WERI-Rb-1 (cell line): ENCODE data around the gene DAB1.

ENCODE experiments used
- DNase-seq: peaks from one replicate; pipeline ENCODE4 v3.0.0-alpha.2; 2020
- H3K27ac ChIP-seq: fragments of 250-450 bp; sonication (Bioruptor Pico); 2 replicates; pipeline ENCODE4 v1.5.1; 2020; ENCODE audit warnings: mild to moderate bottlenecking, moderate library complexity
- H3K27me3 ChIP-seq: fragments of 250-450 bp; sonication (Bioruptor Pico); 2 replicates; pipeline ENCODE4 v1.5.1; 2021; ENCODE audit warnings: mild to moderate bottlenecking, low read depth, moderate library complexity; ENCODE audit not compliant: insufficient read depth, severe bottlenecking
- H3K36me3 ChIP-seq: fragments of 250-450 bp; sonication (Bioruptor Pico); 2 replicates; pipeline ENCODE4 v1.5.1; 2020; ENCODE audit warnings: mild to moderate bottlenecking, moderate library complexity
- H3K4me3 ChIP-seq: 2 replicates; pipeline ENCODE4 v1.5.1; 2011; ENCODE audit warnings: low read depth, mild to moderate bottlenecking, control low read depth, low read length
- H3K9me3 ChIP-seq: fragments of 250-450 bp; sonication (Bioruptor Pico); 2 replicates; pipeline ENCODE4 v1.5.1; 2021; ENCODE audit warnings: mild to moderate bottlenecking, moderate library complexity; ENCODE audit not compliant: severe bottlenecking
- CTCF ChIP-seq: IDR thresholded peaks from 2 replicates; pipeline ENCODE4 v1.5.1; 2011; ENCODE audit warnings: low read depth, mild to moderate bottlenecking, control low read depth, inconsistent platforms, low read length

DAB1 gene

GRCh38 chr1:57116871-57117270 is 307.0 kb downstream of the DAB1 start:
- no peaks in the 10 kb centered on the region for H3K9me3 ChIP-seq
- H3K4me3 ChIP-seq: no peak overlapping the region
- H3K27ac ChIP-seq: no peak overlapping the region
- no peak for DNase-seq
- H3K27me3 ChIP-seq: no peaks in the 10 kb centered on the region
- H3K36me3 ChIP-seq: no peaks in the 10 kb centered on the region
- no peak for TF ChIP-seq CTCF

- Histone ChIP-seq H3K27ac (no peak overlapping the region), H3K4me3 (no peak overlapping the region), H3K36me3 (no peaks in the 10 kb centered on the region), H3K9me3 (no peaks in the 10 kb centered on the region), H3K27me3 (no peaks in the 10 kb centered on the region)
- peak; percentile 65 for DNase-seq
- TF ChIP-seq CTCF: no peak
Observed at GRCh38 chr1:57115030-57115614, 308.7 kb downstream of the DAB1 start.

GRCh38 chr1:57112148-57112547 is 311.7 kb downstream of the DAB1 start:
- H3K27me3 ChIP-seq: no peaks in the 10 kb centered on the region
- no peaks in the 10 kb centered on the region for H3K9me3 ChIP-seq
- H3K36me3 ChIP-seq: no peaks in the 10 kb centered on the region
- TF ChIP-seq CTCF: no peak
- no peak for DNase-seq
- no peak overlapping the region for H3K27ac ChIP-seq
- no peak overlapping the region for H3K4me3 ChIP-seq

- H3K9me3 ChIP-seq: no peaks in the 10 kb centered on the region
- no peak for TF ChIP-seq CTCF
Observed at GRCh38 chr1:57111175-57111574, 312.7 kb downstream of the DAB1 start.

GRCh38 chr1:57109883-57110282 is 314.0 kb downstream of the DAB1 start:
- no peak for DNase-seq
- Histone ChIP-seq H3K27me3 (no peaks in the 10 kb centered on the region), H3K27ac (no peak overlapping the region), H3K4me3 (no peak overlapping the region), H3K36me3 (no peaks in the 10 kb centered on the region), H3K9me3 (no peaks in the 10 kb centered on the region)
- TF ChIP-seq CTCF: no peak

More at GRCh38 chr1:57111175-57111574, 312.7 kb downstream of the DAB1 start:
- Histone ChIP-seq H3K27ac (no peak overlapping the region), H3K27me3 (no peaks in the 10 kb centered on the region), H3K4me3 (no peak overlapping the region), H3K36me3 (no peaks in the 10 kb centered on the region)
- no peak for DNase-seq

- H3K36me3 ChIP-seq: no peaks in the 10 kb centered on the region
- no peaks in the 10 kb centered on the region for H3K27me3 ChIP-seq
- TF ChIP-seq CTCF: no peak
- no peak overlapping the region for H3K4me3 ChIP-seq
- DNase-seq: no peak
- no peak overlapping the region for H3K27ac ChIP-seq
- H3K9me3 ChIP-seq: no peaks in the 10 kb centered on the region
Observed at GRCh38 chr1:57109247-57109646, 314.6 kb downstream of the DAB1 start.
